ENCODE results near the gene RNF220.

The RNF220 gene

GRCh38 chr1:44642925-44643324 is 237.9 kb downstream of the RNF220 start:
- TF ChIP-seq CTCF (conservative IDR thresholded peaks at IDR 0.05; ENCODE audit: low read depth, low read length): no peak
- DNase-seq (ENCODE audit: low read depth): no peak
- H3K4me3 ChIP-seq (ENCODE audit: low read depth, low read length): no peak overlapping the region

GRCh38 chr1:44643721-44644334 is 238.8 kb downstream of the RNF220 start:
- TF ChIP-seq CTCF (conservative IDR thresholded peaks at IDR 0.05; ENCODE audit: low read depth, low read length): no peak
- DNase-seq (ENCODE audit: low read depth): no peak
- H3K4me3 ChIP-seq (ENCODE audit: low read depth, low read length): no peak overlapping the region

- no peak for DNase-seq (ENCODE audit: low read depth)
- no peak for TF ChIP-seq CTCF (conservative IDR thresholded peaks at IDR 0.05; ENCODE audit: low read depth, low read length)
- no peak overlapping the region for H3K4me3 ChIP-seq (ENCODE audit: low read depth, low read length)
Measured at GRCh38 chr1:44644806-44645205, 239.8 kb downstream of the RNF220 start.

- no peak overlapping the region for H3K4me3 ChIP-seq (ENCODE audit: low read depth, low read length)
- TF ChIP-seq CTCF (conservative IDR thresholded peaks at IDR 0.05; ENCODE audit: low read depth, low read length): no peak
- no peak for DNase-seq (ENCODE audit: low read depth)
Measured at GRCh38 chr1:44645476-44646244, 240.6 kb downstream of the RNF220 start.

GRCh38 chr1:44646261-44647110 is 241.4 kb downstream of the RNF220 start:
- no peak for DNase-seq (ENCODE audit: low read depth)
- no peak overlapping the region for H3K4me3 ChIP-seq (ENCODE audit: low read depth, low read length)
- TF ChIP-seq CTCF (conservative IDR thresholded peaks at IDR 0.05; ENCODE audit: low read depth, low read length): no peak

- TF ChIP-seq CTCF (conservative IDR thresholded peaks at IDR 0.05; ENCODE audit: low read depth, low read length): no peak
- no peak for DNase-seq (ENCODE audit: low read depth)
- no peak overlapping the region for H3K4me3 ChIP-seq (ENCODE audit: low read depth, low read length)
Measured at GRCh38 chr1:44647896-44648295, 242.8 kb downstream of the RNF220 start.

All from choroid plexus epithelial cell (primary cell).